ENCODE results near the gene SETBP1. TPM values are rescaled to one million over a fixed set of nuclear protein-coding genes. Genes with fewer than 3 reads are reported as not detected.
"Not testable (repeated sequence)": the region's sequence is repeated elsewhere in the genome, so short reads cannot be mapped to it uniquely, and the experiment has no call there.

SETBP1 gene
- total RNA-seq, 1 donor from 2014 or later: 80.0 TPM

DNA sequence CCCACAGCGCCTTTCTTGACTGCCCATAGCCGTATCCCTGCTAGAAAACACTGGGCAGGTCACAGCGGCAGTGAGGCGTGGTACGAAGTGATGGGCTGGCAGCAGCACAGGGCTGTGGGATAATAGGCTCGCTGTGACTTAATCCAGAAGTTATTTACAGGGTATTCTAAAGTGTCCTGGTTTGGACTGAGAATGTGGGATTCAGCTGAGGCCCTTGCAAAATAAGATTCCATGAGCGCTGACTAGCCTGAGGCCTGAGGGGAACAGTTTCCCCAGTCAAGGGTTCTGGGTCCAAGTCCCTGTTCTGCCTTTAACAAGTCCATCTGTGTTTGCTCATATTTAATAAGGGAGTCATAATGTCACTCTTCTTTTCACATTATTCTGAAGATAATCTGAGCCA lies 34.6 kb downstream of the SETBP1 start:
- DNase-seq (ENCODE audit: extremely low spot score, unreplicated experiment): no peak
- Mint-ChIP-seq H3K4me1 (ENCODE audit: unreplicated experiment) (peaks cover 30% of the 10 kb centered on the region), H3K9me3 (ENCODE audit: unreplicated experiment) (no peaks in the 10 kb centered on the region), H3K4me3 (ENCODE audit: unreplicated experiment) (no peak overlapping the region), H3K27ac (ENCODE audit: unreplicated experiment) (peak overlapping the region; percentile 65), H3K36me3 (ENCODE audit: unreplicated experiment) (peaks cover 50% of the 10 kb centered on the region), H3K27me3 (ENCODE audit: unreplicated experiment) (no peaks in the 10 kb centered on the region)
- TF ChIP-seq CTCF (IDR thresholded peaks at IDR 0.05): no peak

- H3K4me3 Mint-ChIP-seq (ENCODE audit: unreplicated experiment): no peak overlapping the region
- no peaks in the 10 kb centered on the region for H3K27me3 Mint-ChIP-seq (ENCODE audit: unreplicated experiment)
- TF ChIP-seq CTCF (IDR thresholded peaks at IDR 0.05): no peak
- H3K9me3 Mint-ChIP-seq (ENCODE audit: unreplicated experiment): no peaks in the 10 kb centered on the region
- DNase-seq (ENCODE audit: extremely low spot score, unreplicated experiment): no peak
- peak overlapping the region; percentile 65 for H3K27ac Mint-ChIP-seq (ENCODE audit: unreplicated experiment)
- peaks cover 53% of the 10 kb centered on the region for H3K36me3 Mint-ChIP-seq (ENCODE audit: unreplicated experiment)
- H3K4me1 Mint-ChIP-seq (ENCODE audit: unreplicated experiment): peaks cover 30% of the 10 kb centered on the region
These were observed 35.2 kb downstream of the SETBP1 start for GRCh38 chr18:44715842-44716241.

DNA sequence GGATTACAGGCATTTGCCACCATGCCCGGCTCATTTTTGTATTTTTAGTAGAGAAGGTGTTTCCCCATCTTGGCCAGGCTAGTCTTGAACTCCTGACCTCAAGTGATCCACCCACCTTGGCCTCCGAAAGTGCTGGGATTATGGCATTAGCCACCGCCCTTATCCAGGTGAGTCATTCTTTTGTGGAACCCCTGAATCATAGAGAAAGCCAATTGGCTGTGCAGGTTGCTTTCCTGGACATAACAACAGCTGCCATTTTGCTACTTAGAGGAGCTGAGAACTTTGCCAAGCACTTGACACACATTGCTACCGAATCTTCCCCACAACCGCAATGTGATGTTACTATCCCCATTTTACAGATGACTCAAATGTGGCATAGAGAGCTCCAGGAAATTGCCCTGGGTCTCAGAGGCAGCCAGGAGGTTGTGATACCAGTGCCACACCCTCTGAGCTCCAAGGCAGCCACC lies 36.0 kb downstream of the SETBP1 start:
- no peak overlapping the region for H3K4me3 Mint-ChIP-seq (ENCODE audit: unreplicated experiment)
- peaks cover 53% of the 10 kb centered on the region for H3K36me3 Mint-ChIP-seq (ENCODE audit: unreplicated experiment)
- TF ChIP-seq CTCF (IDR thresholded peaks at IDR 0.05): no peak
- H3K4me1 Mint-ChIP-seq (ENCODE audit: unreplicated experiment): peaks cover 30% of the 10 kb centered on the region
- no peak for DNase-seq (ENCODE audit: extremely low spot score, unreplicated experiment)
- H3K27me3 Mint-ChIP-seq (ENCODE audit: unreplicated experiment): no peaks in the 10 kb centered on the region
- H3K9me3 Mint-ChIP-seq (ENCODE audit: unreplicated experiment): no peaks in the 10 kb centered on the region
- no peak overlapping the region for H3K27ac Mint-ChIP-seq (ENCODE audit: unreplicated experiment)

- Mint-ChIP-seq H3K4me1 (ENCODE audit: unreplicated experiment) (peaks cover 30% of the 10 kb centered on the region), H3K36me3 (ENCODE audit: unreplicated experiment) (peaks cover 31% of the 10 kb centered on the region), H3K4me3 (ENCODE audit: unreplicated experiment) (no peak overlapping the region), H3K27ac (ENCODE audit: unreplicated experiment) (no peak overlapping the region), H3K27me3 (ENCODE audit: unreplicated experiment) (no peaks in the 10 kb centered on the region), H3K9me3 (ENCODE audit: unreplicated experiment) (no peaks in the 10 kb centered on the region)
- no peak for TF ChIP-seq CTCF (IDR thresholded peaks at IDR 0.05)
- DNase-seq (ENCODE audit: extremely low spot score, unreplicated experiment): no peak
These were observed 38.9 kb downstream of the SETBP1 start for GRCh38 chr18:44719519-44720060.

- H3K27ac Mint-ChIP-seq (ENCODE audit: unreplicated experiment); H3K4me3 Mint-ChIP-seq (ENCODE audit: unreplicated experiment); DNase-seq (ENCODE audit: extremely low spot score, unreplicated experiment); H3K27me3 Mint-ChIP-seq (ENCODE audit: unreplicated experiment); H3K9me3 Mint-ChIP-seq (ENCODE audit: unreplicated experiment): not testable (repeated sequence)
- peaks cover 34% of the 10 kb centered on the region for H3K4me1 Mint-ChIP-seq (ENCODE audit: unreplicated experiment)
- H3K36me3 Mint-ChIP-seq (ENCODE audit: unreplicated experiment): peaks cover 24% of the 10 kb centered on the region
These were observed 41.1 kb downstream of the SETBP1 start for GRCh38 chr18:44721748-44722147.

DNA sequence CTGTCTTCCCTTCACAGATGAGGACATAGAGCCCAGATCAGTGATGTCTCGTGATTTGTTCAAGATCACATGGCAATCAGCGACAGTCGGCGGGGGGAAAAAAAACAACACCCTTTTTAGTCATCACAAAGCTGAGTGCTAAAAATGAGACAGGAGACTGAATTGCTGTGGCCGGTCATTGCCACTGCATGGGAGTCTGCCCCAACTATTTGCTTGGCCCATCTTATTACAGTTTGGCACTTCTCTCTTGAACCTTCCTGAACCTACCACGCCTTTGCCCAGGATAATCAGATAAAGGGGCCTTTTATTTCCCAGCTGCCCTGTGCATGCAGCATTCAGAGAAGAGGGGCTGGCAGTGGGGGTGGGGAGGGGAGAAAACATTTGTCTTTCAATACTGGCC lies 42.7 kb downstream of the SETBP1 start:
- DNase-seq (ENCODE audit: extremely low spot score, unreplicated experiment): no peak
- H3K27me3 Mint-ChIP-seq (ENCODE audit: unreplicated experiment): no peaks in the 10 kb centered on the region
- H3K4me3 Mint-ChIP-seq (ENCODE audit: unreplicated experiment): no peak overlapping the region
- TF ChIP-seq CTCF (IDR thresholded peaks at IDR 0.05): no peak
- H3K4me1 Mint-ChIP-seq (ENCODE audit: unreplicated experiment): peaks cover 31% of the 10 kb centered on the region
- no peak overlapping the region for H3K27ac Mint-ChIP-seq (ENCODE audit: unreplicated experiment)
- peaks cover 16% of the 10 kb centered on the region for H3K36me3 Mint-ChIP-seq (ENCODE audit: unreplicated experiment)
- H3K9me3 Mint-ChIP-seq (ENCODE audit: unreplicated experiment): no peaks in the 10 kb centered on the region
